Measurements from ENCODE around the gene MINDY2. TPM values are rescaled to one million over a fixed set of nuclear protein-coding genes. Genes with fewer than 3 reads are reported as not detected.

The MINDY2 gene
- total and polyA plus RNA-seq, 2 of the 8 experiments (the other 6 are each of a cell fraction or from before 2014, with no cell fraction given) = 3.1 to 25.7 TPM

GRCh38 chr15:58870451-58870850, 99.3 kb downstream of the MINDY2 start:
- H3K4me1 ChIP-seq (replicated peaks in 1 of 4; ENCODE audit: control insufficient read depth in 3 of 4, insufficient read depth in 4 of 4, low read length in 3 of 4) = peaks cover 0 to 3% (median 1%) of the 10 kb centered on the region in 4 experiments; a peak in 3 of 7 replicates
- POLR2A ChIA-PET (ENCODE audit: partially characterized antibody) = no interaction called here
- peaks cover 0 to 3% (median 0%) of the 10 kb centered on the region in 4 experiments; a peak in 1 of 7 replicates for H3K27me3 ChIP-seq (replicated peaks in 1 of 4; ENCODE audit: control insufficient read depth in 3 of 4, extremely low read depth in 1 of 4, insufficient read depth in 3 of 4, low read length in 3 of 4)
- no peak overlapping the region for H3K4me2 ChIP-seq (ENCODE audit: insufficient read depth in 1 of 2, low read depth in 2 of 2, low read length in 2 of 2)
- H3K23ac ChIP-seq (ENCODE audit: insufficient read length) = no peak overlapping the region
- H3K14ac ChIP-seq (ENCODE audit: insufficient read length) = no peak overlapping the region
- H4K5ac ChIP-seq (ENCODE audit: insufficient read length, low read depth, low read length) = no peak overlapping the region
- DNase-seq (ENCODE audit: low read depth in 1 of 2, low spot score in 2 of 2) = no peak
- no peak overlapping the region for H2BK12ac ChIP-seq (ENCODE audit: low read depth, low read length)
- WGBS, 2 experiments (ENCODE audit: extremely low coverage in 1 of 2, insufficient coverage in 1 of 2, insufficient read length in 1 of 2, insufficient replicate concordance in 2 of 2, low coverage in 1 of 2, low lambda C conversion rate in 2 of 2, missing lambda C conversion rate in 1 of 2) = 97% methylated on average over 4 of the region's 4 CpGs; no CpG with 5 or more reads in 1 of the 2 experiments
- H3K36me3 ChIP-seq (ENCODE audit: control insufficient read depth in 2 of 4, insufficient read depth in 4 of 4, low read length in 3 of 4) = no peaks in the 10 kb centered on the region; a peak in 1 of 8 replicates
- no peaks in the 10 kb centered on the region for H3K79me2 ChIP-seq (ENCODE audit: control insufficient read depth in 1 of 2, insufficient read depth in 2 of 2, low read length in 2 of 2)
- no peaks in the 10 kb centered on the region; a peak in 1 of 4 replicates for H3K9me3 ChIP-seq (ENCODE audit: insufficient read depth in 2 of 2, low read depth in 1 of 2, low read length in 1 of 2)
- H2BK5ac ChIP-seq (ENCODE audit: low read depth, low read length) = no peak overlapping the region
- H2BK120ac ChIP-seq (replicated peaks; ENCODE audit: low read depth, low read length) = no peak overlapping the region
- H2BK15ac ChIP-seq (ENCODE audit: low read length) = no peak overlapping the region
- H3K23me2 ChIP-seq (ENCODE audit: low read depth, low read length) = no peaks in the 10 kb centered on the region; the same call in 1 of the 2 replicates
- H2BK20ac ChIP-seq (ENCODE audit: low read length) = no peak overlapping the region
- H3K9ac ChIP-seq (replicated peaks in 1 of 4; ENCODE audit: extremely low read depth in 1 of 4, low read depth in 3 of 4, low read length in 3 of 4) = no peak overlapping the region
- H4K8ac ChIP-seq (ENCODE audit: extremely low read depth, insufficient read depth, low read length) = no peak overlapping the region
- no peak overlapping the region for H3K4me3 ChIP-seq (ENCODE audit: extremely low read depth in 1 of 4, insufficient read depth in 2 of 4, low read depth in 3 of 4, low read length in 4 of 4)
- H3K79me1 ChIP-seq (ENCODE audit: low read depth, low read length) = no peaks in the 10 kb centered on the region
- H3K18ac ChIP-seq (ENCODE audit: extremely low read depth, low read length) = no peak overlapping the region
- no peak overlapping the region for H2AK5ac ChIP-seq (ENCODE audit: low read depth, low read length)
- FAIRE-seq = no peak
- H4K91ac ChIP-seq (replicated peaks; ENCODE audit: insufficient read length, low read length) = no peak overlapping the region
- no peaks in the 10 kb centered on the region for H4K20me1 ChIP-seq (replicated peaks in 1 of 2; ENCODE audit: control insufficient read depth in 1 of 2, insufficient read depth in 2 of 2, low read length in 2 of 2)
- no peak overlapping the region for H3K4ac ChIP-seq (replicated peaks; ENCODE audit: insufficient read length, low read depth, low read length)
- no peak overlapping the region for H2AFZ ChIP-seq (ENCODE audit: low read length)
- CTCF ChIA-PET (ENCODE audit: partially characterized antibody) = interaction anchor here (0.7 kb wide), 1 partner anchor 11 kb away, joined by 4 read pairs; no protein-coding TSS in a partner anchor
- no peak overlapping the region for H3K56ac ChIP-seq (replicated peaks; ENCODE audit: insufficient read length, low read depth, low read length)
- TF ChIP-seq RXRA (IDR thresholded peaks at IDR 0.05; ENCODE audit: insufficient read depth, low read depth, low read length) (no peak), GTF2F1 (IDR thresholded peaks at IDR 0.05; ENCODE audit: borderline replicate concordance, low read depth, low read length) (no peak), SUZ12 (IDR thresholded peaks at IDR 0.05; ENCODE audit: low read length) (no peak), SIN3A (conservative IDR thresholded peaks at IDR 0.05 in 1 of 2, IDR thresholded peaks at IDR 0.05 in 1 of 2; ENCODE audit: low read depth in 1 of 2, low read length in 2 of 2) (no peak)
- no peak overlapping the region for H3K27ac ChIP-seq (ENCODE audit: low read depth, low read length)

Data from H1 (cell line).